Hepatocyte (in vitro differentiated cells): Measurements from ENCODE around the gene B3GAT3.

ENCODE experiments used
- CTCF ChIP-seq: fragments of 200-600 bp; sonication (generic); IDR thresholded peaks from 2 replicates; pipeline ENCODE4 v1.5.1; 2016; ENCODE audit warnings: antibody characterized with exemption, mild to moderate bottlenecking; ENCODE audit not compliant: poor library complexity
- EZH2 ChIP-seq: fragments of 200-600 bp; sonication (generic); IDR thresholded peaks from 2 replicates; pipeline ENCODE4 v1.6.1; 2016; ENCODE audit warnings: antibody characterized with exemption, mild to moderate bottlenecking, borderline replicate concordance
- EZH2phosphoT487 ChIP-seq: fragments of 200-600 bp; sonication (generic); IDR thresholded peaks from one replicate; pipeline ENCODE4 v1.6.1; 2018; ENCODE audit warnings: antibody characterized with exemption, mild to moderate bottlenecking, low read depth, moderate library complexity; ENCODE audit not compliant: unreplicated experiment, severe bottlenecking

- TF ChIP-seq CTCF (no peak), EZH2 (no peak), EZH2phosphoT487 (no peak)
These were observed 17.2 kb downstream of the B3GAT3 start for GRCh38 chr11:62604460-62605120.
